DOHH2 (cell line): ENCODE data around the gene CDK5RAP3.

Experiments
- H3F3A ChIP-seq: fragments of 200-600 bp; sonication (generic), shearing (Covaris generic); 2 replicates; pipeline ENCODE4 v1.6.0; 2016; ENCODE audit warnings: antibody characterized with exemption, mild to moderate bottlenecking; ENCODE audit not compliant: control insufficient read depth, insufficient read depth
- H3K27ac ChIP-seq: fragments of 200-600 bp; sonication (generic); 2 replicates; pipeline ENCODE4 v1.5.1; 2014; ENCODE audit warnings: low read depth, mild to moderate bottlenecking, low read length, moderate library complexity
- H3K27me3 ChIP-seq: fragments of 200-600 bp; sonication (generic); 2 replicates; pipeline ENCODE4 v1.6.1; 2014; ENCODE audit warnings: mild to moderate bottlenecking, low read length, mixed read lengths; ENCODE audit not compliant: control insufficient read depth
- H3K36me3 ChIP-seq: fragments of 200-600 bp; sonication (generic); 2 replicates; pipeline ENCODE4 v1.6.1; 2014; ENCODE audit warnings: mild to moderate bottlenecking, low read length, moderate library complexity, mixed read lengths; ENCODE audit not compliant: control insufficient read depth
- H3K4me1 ChIP-seq: fragments of 200-600 bp; sonication (generic); 2 replicates; pipeline ENCODE4 v1.6.1; 2014; ENCODE audit warnings: mild to moderate bottlenecking, low read length, mixed read lengths; ENCODE audit not compliant: control insufficient read depth
- H3K4me2 ChIP-seq: fragments of 200-600 bp; sonication (generic); 2 replicates; pipeline ENCODE4 v1.6.0; 2014; ENCODE audit warnings: mild to moderate bottlenecking, low read length, moderate library complexity
- H3K4me3 ChIP-seq: fragments of 200-600 bp; sonication (generic); 2 replicates; pipeline ENCODE4 v1.5.1; 2014; ENCODE audit warnings: mild to moderate bottlenecking, low read length, mixed read lengths
- H3K79me2 ChIP-seq: fragments of 200-600 bp; sonication (generic); 2 replicates; pipeline ENCODE4 v1.6.1; 2014; ENCODE audit warnings: mild to moderate bottlenecking, low read length, mixed read lengths; ENCODE audit not compliant: control insufficient read depth
- H3K9me2 ChIP-seq: fragments of 200-600 bp; sonication (generic); replicated peaks from 2 replicates; pipeline ENCODE4 v1.6.1; 2014; ENCODE audit warnings: mild to moderate bottlenecking, low read length, mixed read lengths; ENCODE audit not compliant: control insufficient read depth
- H3K9me3 ChIP-seq: fragments of 200-600 bp; sonication (generic); 2 replicates; pipeline ENCODE4 v1.6.1; 2014; ENCODE audit warnings: antibody characterized with exemption, low read length, mixed read lengths; ENCODE audit not compliant: control insufficient read depth, insufficient read depth
- H4K20me1 ChIP-seq: fragments of 200-600 bp; sonication (generic); 2 replicates; pipeline ENCODE4 v1.6.0; 2014; ENCODE audit warnings: low read depth, mild to moderate bottlenecking, antibody characterized with exemption, low read length, moderate library complexity; ENCODE audit not compliant: control insufficient read depth, insufficient read depth
- CTCF ChIP-seq: fragments of 200-600 bp; sonication (generic); IDR thresholded peaks from one replicate; pipeline ENCODE4 v1.5.1; 2014; ENCODE audit warnings: antibody characterized with exemption, mild to moderate bottlenecking, low read depth, low read length; ENCODE audit not compliant: poor library complexity, severe bottlenecking
- EZH2phosphoT487 ChIP-seq: fragments of 200-600 bp; sonication (generic); IDR thresholded peaks from 2 replicates; pipeline ENCODE4 v1.6.1; 2017; ENCODE audit warnings: borderline replicate concordance, mild to moderate bottlenecking, antibody characterized with exemption, low read length, moderate library complexity, mixed read lengths

CDK5RAP3 gene

GRCh38 chr17:47989700-47990099 is 18.8 kb downstream of the CDK5RAP3 start:
- Histone ChIP-seq H3K27me3 (peaks cover 5% of the 10 kb centered on the region), H4K20me1 (no peaks in the 10 kb centered on the region), H3K4me2 (no peak overlapping the region), H3K27ac (no peak overlapping the region), H3K79me2 (no peaks in the 10 kb centered on the region), H3K9me3 (no peaks in the 10 kb centered on the region), H3K9me2 (no peaks in the 10 kb centered on the region), H3K4me1 (no peaks in the 10 kb centered on the region), H3K36me3 (no peaks in the 10 kb centered on the region), H3F3A (no peaks in the 10 kb centered on the region), H3K4me3 (no peak overlapping the region)
- TF ChIP-seq CTCF (no peak), EZH2phosphoT487 (no peak)

GRCh38 chr17:47990962-47991731 is 20.2 kb downstream of the CDK5RAP3 start:
- Histone ChIP-seq H3K27me3 (peaks cover 12% of the 10 kb centered on the region), H3K9me3 (no peaks in the 10 kb centered on the region), H3K4me3 (no peak overlapping the region), H3K36me3 (no peaks in the 10 kb centered on the region), H3K27ac (no peak overlapping the region), H4K20me1 (no peaks in the 10 kb centered on the region), H3K4me2 (no peak overlapping the region), H3K9me2 (no peaks in the 10 kb centered on the region), H3K4me1 (no peaks in the 10 kb centered on the region), H3F3A (no peaks in the 10 kb centered on the region), H3K79me2 (no peaks in the 10 kb centered on the region)
- TF ChIP-seq EZH2phosphoT487: no peak

GRCh38 chr17:47992216-47992615 is 21.3 kb downstream of the CDK5RAP3 start:
- peaks cover 12% of the 10 kb centered on the region for H3K27me3 ChIP-seq
- no peaks in the 10 kb centered on the region for H3K9me3 ChIP-seq
- no peak overlapping the region for H3K27ac ChIP-seq
- no peaks in the 10 kb centered on the region for H4K20me1 ChIP-seq
- H3K4me3 ChIP-seq: no peak overlapping the region
- no peaks in the 10 kb centered on the region for H3F3A ChIP-seq
- H3K4me1 ChIP-seq: no peaks in the 10 kb centered on the region
- H3K79me2 ChIP-seq: no peaks in the 10 kb centered on the region
- no peaks in the 10 kb centered on the region for H3K36me3 ChIP-seq
- TF ChIP-seq EZH2phosphoT487: no peak
- TF ChIP-seq CTCF: no peak
- H3K9me2 ChIP-seq: no peaks in the 10 kb centered on the region
- H3K4me2 ChIP-seq: no peak overlapping the region

- no peaks in the 10 kb centered on the region for H3F3A ChIP-seq
- H3K9me3 ChIP-seq: no peaks in the 10 kb centered on the region
- peaks cover 15% of the 10 kb centered on the region for H3K27me3 ChIP-seq
- no peaks in the 10 kb centered on the region for H4K20me1 ChIP-seq
- TF ChIP-seq EZH2phosphoT487 (no peak), CTCF (no peak)
- no peaks in the 10 kb centered on the region for H3K4me1 ChIP-seq
- H3K9me2 ChIP-seq: no peaks in the 10 kb centered on the region
- no peak overlapping the region for H3K4me3 ChIP-seq
- H3K27ac ChIP-seq: no peak overlapping the region
- no peak overlapping the region for H3K4me2 ChIP-seq
- H3K36me3 ChIP-seq: no peaks in the 10 kb centered on the region
- H3K79me2 ChIP-seq: no peaks in the 10 kb centered on the region
Observed at GRCh38 chr17:47993031-47993564, 22.2 kb downstream of the CDK5RAP3 start.
